Measurements from ENCODE around the gene NAA30.

DNA sequence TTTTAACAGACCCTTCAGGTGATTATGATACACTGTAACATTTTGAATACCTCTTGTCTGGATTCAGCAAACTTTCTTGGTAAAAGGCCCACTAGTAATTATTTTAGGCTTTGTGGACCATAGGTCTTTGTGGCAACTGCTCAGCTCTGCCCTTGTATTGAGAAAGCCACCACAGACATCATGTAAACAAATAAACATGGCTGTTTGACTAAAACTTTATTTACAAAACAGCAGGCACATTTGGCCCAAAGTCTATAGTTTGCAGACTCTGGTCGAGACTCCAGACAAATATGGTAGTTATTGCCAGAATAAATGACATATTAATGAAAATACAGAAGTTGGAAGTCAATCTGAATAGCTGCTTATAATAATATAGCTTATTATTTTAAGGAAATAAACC is 18.2 kb downstream of the NAA30 start:
- TF ChIP-seq, protein P1, sequence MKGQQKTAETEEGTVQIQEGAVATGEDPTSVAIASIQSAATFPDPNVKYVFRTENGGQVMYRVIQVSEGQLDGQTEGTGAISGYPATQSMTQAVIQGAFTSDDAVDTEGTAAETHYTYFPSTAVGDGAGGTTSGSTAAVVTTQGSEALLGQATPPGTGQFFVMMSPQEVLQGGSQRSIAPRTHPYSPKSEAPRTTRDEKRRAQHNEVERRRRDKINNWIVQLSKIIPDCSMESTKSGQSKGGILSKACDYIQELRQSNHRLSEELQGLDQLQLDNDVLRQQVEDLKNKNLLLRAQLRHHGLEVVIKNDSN (IDR thresholded peaks at IDR 0.05), result no peak
- no peak for TF ChIP-seq EP300 (IDR thresholded peaks at IDR 0.05; ENCODE audit: borderline replicate concordance)

Measured in Ishikawa (cell line).